ENCODE data around the gene SPIRE2. TPM values are rescaled to one million over a fixed set of nuclear protein-coding genes. Genes with fewer than 3 reads are reported as not detected.
A peak's percentile ranks its signal among the peaks of the same experiment; 100 is the strongest.

Gene SPIRE2
- total and polyA plus RNA-seq, 2 of the 13 experiments (the other 11 are each of a cell fraction or from before 2014, with no cell fraction given), result 13.3 to 37.5 TPM

DNA sequence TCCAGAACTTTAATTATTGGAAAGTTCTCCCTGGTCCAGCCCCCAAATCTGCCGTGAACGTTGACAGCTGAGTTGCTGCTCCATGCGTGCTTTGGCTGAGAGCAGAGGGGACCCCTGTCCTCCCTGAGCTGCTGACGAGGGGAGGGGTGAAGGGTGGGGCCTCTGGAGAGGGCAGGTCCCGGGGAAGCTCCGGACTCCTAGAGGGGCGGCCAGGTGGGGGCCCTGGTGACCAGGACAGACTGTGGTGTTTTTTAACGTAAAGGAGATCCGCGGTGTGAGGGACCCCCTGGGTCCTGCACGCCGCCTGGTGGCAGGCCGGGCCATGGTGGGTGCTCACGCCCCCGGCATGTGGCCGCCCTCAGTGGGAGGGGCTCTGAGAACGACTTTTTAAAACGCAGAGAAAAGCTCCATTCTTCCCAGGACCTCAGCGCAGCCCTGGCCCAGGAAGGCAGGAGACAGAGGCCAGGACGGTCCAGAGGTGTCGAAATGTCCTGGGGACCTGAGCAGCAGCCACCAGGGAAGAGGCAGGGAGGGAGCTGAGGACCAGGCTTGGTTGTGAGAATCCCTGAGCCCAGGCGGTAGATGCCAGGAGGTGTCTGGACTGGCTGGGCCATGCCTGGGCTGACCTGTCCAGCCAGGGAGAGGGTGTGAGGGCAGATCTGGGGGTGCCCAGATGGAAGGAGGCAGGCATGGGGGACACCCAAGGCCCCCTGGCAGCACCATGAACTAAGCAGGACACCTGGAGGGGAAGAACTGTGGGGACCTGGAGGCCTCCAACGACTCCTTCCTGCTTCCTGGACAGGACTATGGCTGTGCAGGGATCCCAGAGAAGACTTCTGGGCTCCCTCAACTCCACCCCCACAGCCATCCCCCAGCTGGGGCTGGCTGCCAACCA is 90.4 kb downstream of the SPIRE2 start, which contains the start of gene MC1R (continued):
- no peak for TF ChIP-seq NR2C2 (CRISPR knock-in tag; IDR thresholded peaks at IDR 0.05; ENCODE audit: borderline replicate concordance)
- TF ChIP-seq ZNF788 (CRISPR knock-in tag; IDR thresholded peaks at IDR 0.05; ENCODE audit: borderline replicate concordance), result peak; percentile 94
- no peak for TF ChIP-seq NR3C1 (CRISPR knock-in tag; IDR thresholded peaks at IDR 0.05)
- peak; percentile 75; the same call in 1 of the 2 replicates for TF ChIP-seq ZNF746 (CRISPR knock-in tag; IDR thresholded peaks at IDR 0.05)
- TF ChIP-seq, protein P1, sequence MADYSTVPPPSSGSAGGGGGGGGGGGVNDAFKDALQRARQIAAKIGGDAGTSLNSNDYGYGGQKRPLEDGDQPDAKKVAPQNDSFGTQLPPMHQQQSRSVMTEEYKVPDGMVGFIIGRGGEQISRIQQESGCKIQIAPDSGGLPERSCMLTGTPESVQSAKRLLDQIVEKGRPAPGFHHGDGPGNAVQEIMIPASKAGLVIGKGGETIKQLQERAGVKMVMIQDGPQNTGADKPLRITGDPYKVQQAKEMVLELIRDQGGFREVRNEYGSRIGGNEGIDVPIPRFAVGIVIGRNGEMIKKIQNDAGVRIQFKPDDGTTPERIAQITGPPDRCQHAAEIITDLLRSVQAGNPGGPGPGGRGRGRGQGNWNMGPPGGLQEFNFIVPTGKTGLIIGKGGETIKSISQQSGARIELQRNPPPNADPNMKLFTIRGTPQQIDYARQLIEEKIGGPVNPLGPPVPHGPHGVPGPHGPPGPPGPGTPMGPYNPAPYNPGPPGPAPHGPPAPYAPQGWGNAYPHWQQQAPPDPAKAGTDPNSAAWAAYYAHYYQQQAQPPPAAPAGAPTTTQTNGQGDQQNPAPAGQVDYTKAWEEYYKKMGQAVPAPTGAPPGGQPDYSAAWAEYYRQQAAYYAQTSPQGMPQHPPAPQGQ (CRISPR knock-in tag; IDR thresholded peaks at IDR 0.05; ENCODE audit: borderline replicate concordance), result no peak
- TF ChIP-seq ZMYM3 (CRISPR knock-in tag; IDR thresholded peaks at IDR 0.05), result 0 out of 2 replicates have a peak, but pooled peaks have one; percentile 44
- TF ChIP-seq, protein P2, sequence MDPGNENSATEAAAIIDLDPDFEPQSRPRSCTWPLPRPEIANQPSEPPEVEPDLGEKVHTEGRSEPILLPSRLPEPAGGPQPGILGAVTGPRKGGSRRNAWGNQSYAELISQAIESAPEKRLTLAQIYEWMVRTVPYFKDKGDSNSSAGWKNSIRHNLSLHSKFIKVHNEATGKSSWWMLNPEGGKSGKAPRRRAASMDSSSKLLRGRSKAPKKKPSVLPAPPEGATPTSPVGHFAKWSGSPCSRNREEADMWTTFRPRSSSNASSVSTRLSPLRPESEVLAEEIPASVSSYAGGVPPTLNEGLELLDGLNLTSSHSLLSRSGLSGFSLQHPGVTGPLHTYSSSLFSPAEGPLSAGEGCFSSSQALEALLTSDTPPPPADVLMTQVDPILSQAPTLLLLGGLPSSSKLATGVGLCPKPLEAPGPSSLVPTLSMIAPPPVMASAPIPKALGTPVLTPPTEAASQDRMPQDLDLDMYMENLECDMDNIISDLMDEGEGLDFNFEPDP (CRISPR knock-in tag; conservative IDR thresholded peaks at IDR 0.05), result 0 out of 2 replicates have a peak, but pooled peaks have one; percentile 57
- 0 out of 2 replicates have a peak, but pooled peaks have one; percentile 13 for TF ChIP-seq ZZZ3 (CRISPR knock-in tag; IDR thresholded peaks at IDR 0.05; ENCODE audit: borderline replicate concordance)
- TF ChIP-seq TFE3 (CRISPR knock-in tag; IDR thresholded peaks at IDR 0.05), result peak; percentile 93
- TF ChIP-seq NFE2L1 (CRISPR knock-in tag; IDR thresholded peaks at IDR 0.05; ENCODE audit: borderline replicate concordance), result no peak
- no peak for TF ChIP-seq ZNF773 (CRISPR knock-in tag; IDR thresholded peaks at IDR 0.05; ENCODE audit: borderline replicate concordance)
- TF ChIP-seq MZF1 (CRISPR knock-in tag; IDR thresholded peaks at IDR 0.05; ENCODE audit: borderline replicate concordance), result peak; percentile 95; the same call in 1 of the 2 replicates
- TF ChIP-seq ZNF709 (CRISPR knock-in tag; IDR thresholded peaks at IDR 0.05), result no peak
- peak; percentile 78 for TF ChIP-seq HDAC1 (CRISPR knock-in tag; IDR thresholded peaks at IDR 0.05)
- TF ChIP-seq PHF20 (CRISPR knock-in tag; IDR thresholded peaks at IDR 0.05), result peak; percentile 42; the same call in 1 of the 2 replicates
- TF ChIP-seq THAP11 (CRISPR knock-in tag; IDR thresholded peaks at IDR 0.05), result peak; percentile 71
- no peak; the same call in 1 of the 2 replicates for TF ChIP-seq ATRX (CRISPR knock-in tag; IDR thresholded peaks at IDR 0.05; ENCODE audit: borderline replicate concordance)
- TF ChIP-seq KDM2A (CRISPR knock-in tag; IDR thresholded peaks at IDR 0.05; ENCODE audit: borderline replicate concordance, low read depth), result peak; percentile 77
- TF ChIP-seq, protein P3, sequence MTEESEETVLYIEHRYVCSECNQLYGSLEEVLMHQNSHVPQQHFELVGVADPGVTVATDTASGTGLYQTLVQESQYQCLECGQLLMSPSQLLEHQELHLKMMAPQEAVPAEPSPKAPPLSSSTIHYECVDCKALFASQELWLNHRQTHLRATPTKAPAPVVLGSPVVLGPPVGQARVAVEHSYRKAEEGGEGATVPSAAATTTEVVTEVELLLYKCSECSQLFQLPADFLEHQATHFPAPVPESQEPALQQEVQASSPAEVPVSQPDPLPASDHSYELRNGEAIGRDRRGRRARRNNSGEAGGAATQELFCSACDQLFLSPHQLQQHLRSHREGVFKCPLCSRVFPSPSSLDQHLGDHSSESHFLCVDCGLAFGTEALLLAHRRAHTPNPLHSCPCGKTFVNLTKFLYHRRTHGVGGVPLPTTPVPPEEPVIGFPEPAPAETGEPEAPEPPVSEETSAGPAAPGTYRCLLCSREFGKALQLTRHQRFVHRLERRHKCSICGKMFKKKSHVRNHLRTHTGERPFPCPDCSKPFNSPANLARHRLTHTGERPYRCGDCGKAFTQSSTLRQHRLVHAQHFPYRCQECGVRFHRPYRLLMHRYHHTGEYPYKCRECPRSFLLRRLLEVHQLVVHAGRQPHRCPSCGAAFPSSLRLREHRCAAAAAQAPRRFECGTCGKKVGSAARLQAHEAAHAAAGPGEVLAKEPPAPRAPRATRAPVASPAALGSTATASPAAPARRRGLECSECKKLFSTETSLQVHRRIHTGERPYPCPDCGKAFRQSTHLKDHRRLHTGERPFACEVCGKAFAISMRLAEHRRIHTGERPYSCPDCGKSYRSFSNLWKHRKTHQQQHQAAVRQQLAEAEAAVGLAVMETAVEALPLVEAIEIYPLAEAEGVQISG (CRISPR knock-in tag; IDR thresholded peaks at IDR 0.05), result peak; percentile 73
- peak; percentile 71; the same call in 1 of the 2 replicates for TF ChIP-seq TGIF2 (CRISPR knock-in tag; IDR thresholded peaks at IDR 0.05)
- TF ChIP-seq CEBPB (IDR thresholded peaks at IDR 0.05; ENCODE audit: borderline replicate concordance, low read depth, low read length), result peak; percentile 66; the same call in 1 of the 2 replicates

Data from HepG2 (cell line).